ENCODE data around the gene HEATR3.

HEATR3 gene

GRCh38 chr16:50155925-50156324 lies 90.2 kb downstream of the HEATR3 start:
- TF ChIP-seq, protein P1, sequence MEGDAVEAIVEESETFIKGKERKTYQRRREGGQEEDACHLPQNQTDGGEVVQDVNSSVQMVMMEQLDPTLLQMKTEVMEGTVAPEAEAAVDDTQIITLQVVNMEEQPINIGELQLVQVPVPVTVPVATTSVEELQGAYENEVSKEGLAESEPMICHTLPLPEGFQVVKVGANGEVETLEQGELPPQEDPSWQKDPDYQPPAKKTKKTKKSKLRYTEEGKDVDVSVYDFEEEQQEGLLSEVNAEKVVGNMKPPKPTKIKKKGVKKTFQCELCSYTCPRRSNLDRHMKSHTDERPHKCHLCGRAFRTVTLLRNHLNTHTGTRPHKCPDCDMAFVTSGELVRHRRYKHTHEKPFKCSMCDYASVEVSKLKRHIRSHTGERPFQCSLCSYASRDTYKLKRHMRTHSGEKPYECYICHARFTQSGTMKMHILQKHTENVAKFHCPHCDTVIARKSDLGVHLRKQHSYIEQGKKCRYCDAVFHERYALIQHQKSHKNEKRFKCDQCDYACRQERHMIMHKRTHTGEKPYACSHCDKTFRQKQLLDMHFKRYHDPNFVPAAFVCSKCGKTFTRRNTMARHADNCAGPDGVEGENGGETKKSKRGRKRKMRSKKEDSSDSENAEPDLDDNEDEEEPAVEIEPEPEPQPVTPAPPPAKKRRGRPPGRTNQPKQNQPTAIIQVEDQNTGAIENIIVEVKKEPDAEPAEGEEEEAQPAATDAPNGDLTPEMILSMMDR (IDR thresholded peaks at IDR 0.05; ENCODE audit: low read length, missing control alignments): no peak
- DNase-seq (ENCODE audit: low read depth): no peak
- H3K4me3 ChIP-seq (replicated peaks; ENCODE audit: low read depth, low read length): peak overlapping the region; percentile 76

Measured in fibroblast of pulmonary artery (primary cell).